NCI-H2171 (cell line): Measurements from ENCODE around the gene KCNT1.

Experiments used
- DNase-seq: peaks from one replicate; lab custom pipeline; 2025; lab: John Stamatoyannopoulos, UW

The KCNT1 gene

GRCh38 chr9:135821116-135821515 is 119.1 kb downstream of the KCNT1 start:
- DNase-seq: no peak

- no peak for DNase-seq
Observed at GRCh38 chr9:135821733-135822373, 119.9 kb downstream of the KCNT1 start.

DNA sequence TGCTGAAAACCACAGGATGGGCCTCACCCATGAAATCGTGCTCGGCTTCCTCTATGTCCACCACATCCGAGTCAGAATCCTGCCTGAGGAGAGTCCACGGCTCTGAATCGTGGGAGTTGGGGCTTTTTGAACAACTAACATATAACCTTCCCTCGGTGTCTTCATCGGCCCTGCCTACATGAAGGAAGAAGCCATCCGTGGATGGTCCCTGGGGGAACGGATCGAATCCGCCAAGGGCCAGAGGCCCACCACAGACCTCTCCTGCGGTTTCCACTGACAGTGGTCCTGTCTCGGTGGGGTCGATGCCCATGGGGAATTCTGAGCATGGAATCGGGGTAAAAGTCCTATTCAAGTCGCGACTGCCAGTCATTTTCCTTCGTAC is 120.4 kb downstream of the KCNT1 start:
- no peak for DNase-seq

DNA sequence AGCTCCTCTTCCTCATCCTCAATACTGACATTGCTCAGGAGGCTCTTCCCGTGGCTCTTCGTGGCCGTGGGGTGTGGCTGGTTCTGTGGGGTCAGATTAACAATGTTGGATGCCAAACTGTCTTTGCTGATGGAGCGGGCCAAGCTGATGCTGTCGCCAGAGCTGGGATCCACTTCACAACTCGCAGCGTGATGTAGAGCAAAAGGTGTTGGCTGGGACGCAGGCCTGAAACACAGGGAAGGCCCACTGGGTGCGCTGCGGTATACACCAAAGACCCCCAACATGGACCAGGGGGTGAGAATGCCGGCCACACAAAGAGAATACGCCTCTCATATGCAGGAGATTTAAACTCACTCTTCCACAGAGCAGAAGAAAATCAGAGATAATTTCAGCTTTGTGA is 121.1 kb downstream of the KCNT1 start:
- DNase-seq: no peak

DNA sequence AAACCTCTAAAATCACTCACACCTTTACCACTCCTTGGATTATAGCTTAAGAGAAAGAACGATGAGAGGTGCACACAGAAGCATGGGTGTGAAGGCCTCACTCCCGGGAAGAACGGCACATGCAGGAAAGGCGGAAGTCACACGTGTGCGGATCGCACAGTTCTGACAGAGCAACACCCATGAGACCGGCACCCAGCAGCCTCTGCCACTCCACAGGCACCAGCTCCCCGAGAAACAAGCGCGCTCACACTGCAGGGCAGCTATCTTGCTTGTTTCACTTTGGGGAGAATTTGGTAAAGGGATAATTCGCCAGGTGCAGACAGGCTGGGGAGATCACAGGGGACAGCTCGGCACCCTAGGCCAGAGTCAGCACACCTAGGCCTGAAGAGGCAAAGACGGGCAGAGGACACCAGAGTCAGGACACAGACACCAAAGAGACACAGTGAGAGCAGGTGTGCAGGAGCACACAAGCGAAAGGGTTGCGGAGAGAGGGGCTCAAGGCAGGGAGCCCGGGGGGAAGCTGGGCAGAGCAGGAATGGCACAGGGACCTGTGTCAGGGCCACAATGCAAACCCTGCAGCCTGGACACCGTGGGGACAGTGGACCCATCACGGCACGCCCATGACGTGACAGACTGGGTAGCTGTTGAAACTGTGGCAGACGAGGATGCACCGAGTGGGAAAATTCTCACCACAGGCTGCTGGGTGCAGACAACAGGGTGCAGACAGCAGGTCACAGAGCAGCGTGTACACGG is 123.6 kb downstream of the KCNT1 start:
- no peak for DNase-seq

DNA sequence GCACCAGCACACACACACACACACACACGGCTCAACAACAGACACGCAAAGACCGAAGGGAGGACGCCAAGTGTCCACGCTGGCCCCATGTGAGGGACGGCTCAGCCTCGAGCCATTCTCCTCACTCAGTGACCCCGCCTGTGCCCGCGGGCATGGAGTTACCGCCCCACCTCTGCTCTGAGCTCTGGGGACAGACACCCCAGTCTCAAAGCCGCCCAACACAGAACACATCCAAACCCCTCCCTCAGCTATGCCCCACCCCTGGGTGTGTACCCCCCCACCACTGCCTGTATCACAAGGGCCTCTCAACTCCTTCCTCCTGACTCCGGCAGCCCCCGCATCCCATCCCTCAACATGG is 124.2 kb downstream of the KCNT1 start:
- no peak for DNase-seq

DNA sequence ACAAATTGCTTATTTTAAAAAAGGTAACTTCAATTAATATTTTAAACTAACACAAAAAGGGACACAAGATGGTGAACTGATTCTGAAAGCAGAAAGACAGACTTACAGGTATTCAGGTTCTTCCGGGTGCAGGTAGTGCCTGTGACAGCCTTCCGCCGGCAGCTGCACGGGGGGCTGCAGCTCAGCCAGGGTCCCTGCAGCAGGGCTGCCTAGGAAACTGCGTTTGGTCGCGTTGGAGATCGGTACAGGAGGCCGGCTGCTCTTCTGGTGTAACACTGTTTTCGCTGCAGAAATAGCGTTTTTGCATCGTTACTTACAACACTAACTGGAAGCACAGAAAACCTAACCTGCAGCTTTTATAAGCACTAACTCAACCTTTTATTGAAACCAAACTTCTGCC is 125.3 kb downstream of the KCNT1 start:
- DNase-seq: no peak

- DNase-seq: no peak
Observed at GRCh38 chr9:135827866-135828580, 126.0 kb downstream of the KCNT1 start.

- no peak for DNase-seq
Observed at GRCh38 chr9:135828656-135829055, 126.7 kb downstream of the KCNT1 start.

GRCh38 chr9:135830496-135830895 is 128.5 kb downstream of the KCNT1 start:
- DNase-seq: no peak

GRCh38 chr9:135833864-135834263 is 131.9 kb downstream of the KCNT1 start:
- no peak for DNase-seq

- no peak for DNase-seq
Observed at GRCh38 chr9:135835131-135835530, 133.1 kb downstream of the KCNT1 start.

GRCh38 chr9:135839516-135839915 is 137.5 kb downstream of the KCNT1 start:
- DNase-seq: no peak

- DNase-seq: no peak
Observed at GRCh38 chr9:135840107-135840506, 138.1 kb downstream of the KCNT1 start.

GRCh38 chr9:135840539-135840938 is 138.6 kb downstream of the KCNT1 start:
- no peak for DNase-seq
